CD4-positive, alpha-beta T cell (primary cell): ENCODE data around the gene MX2. TPM values are rescaled to one million over a fixed set of nuclear protein-coding genes. Genes with fewer than 3 reads are reported as not detected.
A peak's percentile ranks its signal among the peaks of the same experiment; 100 is the strongest.

Source experiments
- ATAC-seq: fragments of 200-7000 bp; cut with Tn5 transposase; one replicate; pipeline ENCODE4 v1.10.0; 2022; ENCODE audit warnings: mild to moderate bottlenecking; ENCODE audit not compliant: poor library complexity
- CTCF ChIA-PET: fragments of 350-600 bp; sonication (Branson Sonifier 250); formaldehyde crosslinking; loops from one replicate; lab custom pipeline; 2021; ENCODE audit warnings: antibody characterized with exemption, inconsistent platforms; lab: Charles Lee
- POLR2A ChIA-PET: fragments of 350-600 bp; sonication (Branson Sonifier 250); formaldehyde crosslinking; loops from one replicate; lab custom pipeline; 2021; ENCODE audit warnings: antibody characterized with exemption, inconsistent platforms; lab: Charles Lee
- DNase-seq, 14 experiments: peaks; one replicate each; pipeline ENCODE4 v3.0.0-alpha.2; 2013 to 2020; ENCODE audit warnings: mixed read lengths in 2 of 14
- H3K27ac ChIP-seq, 2 donors: one replicate each; pipeline versions ENCODE4 v1.5.1 to v1.7.0; 2013; ENCODE audit warnings: low read length in 2 of 2, low read depth in 1 of 2, mild to moderate bottlenecking in 1 of 2
- H3K27me3 ChIP-seq, 2 experiments: 1 replicate in 1 of 2; 2 replicates in 1 of 2; pipeline versions ENCODE4 v1.6.1 to v1.7.0; 2013; ENCODE audit warnings: low read length in 2 of 2, control low read depth in 1 of 2, mild to moderate bottlenecking in 1 of 2, moderate library complexity in 1 of 2; ENCODE audit not compliant: insufficient read depth in 2 of 2, control insufficient read depth in 1 of 2
- H3K36me3 ChIP-seq: one replicate; pipeline ENCODE4 v1.6.1; 2013; ENCODE audit warnings: low read length, control low read depth; ENCODE audit not compliant: insufficient read depth
- H3K4me1 ChIP-seq: one replicate; pipeline ENCODE4 v1.6.1; 2013; ENCODE audit warnings: low read length, control low read depth; ENCODE audit not compliant: insufficient read depth
- H3K4me3 ChIP-seq: one replicate; pipeline ENCODE4 v1.5.1; 2013; ENCODE audit warnings: mild to moderate bottlenecking, low read length, moderate library complexity
- H3K9me3 ChIP-seq, 2 experiments: 1 replicate in 1 of 2; 2 replicates in 1 of 2; pipeline versions ENCODE4 v1.6.1 to v1.7.0; 2013; ENCODE audit warnings: low read length in 2 of 2, mild to moderate bottlenecking in 2 of 2, control low read depth in 1 of 2, moderate library complexity in 1 of 2; ENCODE audit not compliant: control insufficient read depth in 1 of 2, insufficient read depth in 1 of 2
- H3K27ac Mint-ChIP-seq: one replicate; pipeline ENCODE4 v1.8.0; 2020; ENCODE audit warnings: mixed read lengths
- H3K27me3 Mint-ChIP-seq: one replicate; pipeline ENCODE4 v1.8.0; 2021; ENCODE audit warnings: mixed read lengths
- H3K36me3 Mint-ChIP-seq: one replicate; pipeline ENCODE4 v1.8.0; 2021; ENCODE audit warnings: low read depth, mixed read lengths
- H3K4me1 Mint-ChIP-seq: one replicate; pipeline ENCODE4 v1.8.0; 2021; ENCODE audit warnings: low read depth, mixed read lengths
- H3K4me3 Mint-ChIP-seq: one replicate; pipeline ENCODE4 v1.8.0; 2020; ENCODE audit warnings: mild to moderate bottlenecking, mixed read lengths
- H3K9me3 Mint-ChIP-seq: one replicate; pipeline ENCODE4 v1.8.0; 2020; ENCODE audit warnings: mixed read lengths
- intact Hi-C, 2 experiments: fragments of 100-400 bp; cut with DNase I in 1 of 2; cut with micrococcal nuclease in 1 of 2; formaldehyde crosslinking; loops; one replicate each; pipeline versions ENCODE4 v1.15.1 to v1.9.0; 2023 to 2025; cut with DNase I, micrococcal nuclease
- total RNA-seq, 174 experiments: library from RNA in 2 of 174; stranded (reverse) in 2 of 174; gene quantifications; one replicate each; pipeline ENCODE4 v1.2.3 and lab custom pipeline; 2021 to 2026
- TF ChIP-seq, protein P1 (sequence below): fragments of 200-600 bp; IDR thresholded peaks from one replicate; pipeline ENCODE4 v1.8.0; 2022; ENCODE audit warnings: antibody characterized with exemption, mild to moderate bottlenecking

The MX2 gene
- total RNA-seq, 2 experiments from 2014 or later, result 77.8 to 87.1 TPM

DNA sequence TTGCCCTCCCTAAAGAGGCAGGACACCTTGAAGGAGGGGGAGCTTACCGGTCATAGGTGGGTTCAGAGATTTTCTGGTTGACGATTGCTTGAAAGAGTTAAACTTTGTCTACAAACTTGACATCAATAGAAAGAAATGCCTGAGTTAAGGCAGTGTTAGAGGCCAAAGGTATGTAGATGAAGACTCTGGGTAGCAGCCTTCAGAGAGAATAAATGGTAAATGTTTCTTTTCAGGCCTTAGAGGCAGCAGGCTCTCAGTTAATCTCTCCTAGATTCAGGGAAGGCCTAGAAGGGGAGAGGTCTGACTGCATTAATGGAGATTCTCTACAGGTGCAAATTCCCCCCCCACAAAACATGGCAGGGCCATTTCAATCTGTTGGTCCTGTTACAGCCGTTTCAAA lies 91.9 kb downstream of the MX2 start:
- Histone ChIP-seq H3K36me3 (peaks cover 72% of the 10 kb centered on the region), H3K27me3 (no peaks in the 10 kb centered on the region), H3K4me1 (no peaks in the 10 kb centered on the region), H3K4me3 (no peak overlapping the region), H3K9me3 (no peaks in the 10 kb centered on the region), H3K27ac (no peak overlapping the region)
- ChIA-PET POLR2A (no interaction called here), CTCF (interaction anchor here (7.2 kb wide), 1 partner anchor 170 kb away, joined by 73 read pairs; no protein-coding TSS in a partner anchor)
- TF ChIP-seq, protein P1, sequence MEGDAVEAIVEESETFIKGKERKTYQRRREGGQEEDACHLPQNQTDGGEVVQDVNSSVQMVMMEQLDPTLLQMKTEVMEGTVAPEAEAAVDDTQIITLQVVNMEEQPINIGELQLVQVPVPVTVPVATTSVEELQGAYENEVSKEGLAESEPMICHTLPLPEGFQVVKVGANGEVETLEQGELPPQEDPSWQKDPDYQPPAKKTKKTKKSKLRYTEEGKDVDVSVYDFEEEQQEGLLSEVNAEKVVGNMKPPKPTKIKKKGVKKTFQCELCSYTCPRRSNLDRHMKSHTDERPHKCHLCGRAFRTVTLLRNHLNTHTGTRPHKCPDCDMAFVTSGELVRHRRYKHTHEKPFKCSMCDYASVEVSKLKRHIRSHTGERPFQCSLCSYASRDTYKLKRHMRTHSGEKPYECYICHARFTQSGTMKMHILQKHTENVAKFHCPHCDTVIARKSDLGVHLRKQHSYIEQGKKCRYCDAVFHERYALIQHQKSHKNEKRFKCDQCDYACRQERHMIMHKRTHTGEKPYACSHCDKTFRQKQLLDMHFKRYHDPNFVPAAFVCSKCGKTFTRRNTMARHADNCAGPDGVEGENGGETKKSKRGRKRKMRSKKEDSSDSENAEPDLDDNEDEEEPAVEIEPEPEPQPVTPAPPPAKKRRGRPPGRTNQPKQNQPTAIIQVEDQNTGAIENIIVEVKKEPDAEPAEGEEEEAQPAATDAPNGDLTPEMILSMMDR, result no peak
- ATAC-seq (no peak), DNase-seq (peak in 1 of 14 experiments; percentile 6)
- Mint-ChIP-seq H3K9me3 (no peaks in the 10 kb centered on the region), H3K27ac (peak overlapping the region; percentile 39), H3K4me1 (peaks cover 4% of the 10 kb centered on the region), H3K27me3 (no peaks in the 10 kb centered on the region), H3K4me3 (no peak overlapping the region), H3K36me3 (peaks cover 97% of the 10 kb centered on the region)
- intact Hi-C loops, result no loop called here

DNA sequence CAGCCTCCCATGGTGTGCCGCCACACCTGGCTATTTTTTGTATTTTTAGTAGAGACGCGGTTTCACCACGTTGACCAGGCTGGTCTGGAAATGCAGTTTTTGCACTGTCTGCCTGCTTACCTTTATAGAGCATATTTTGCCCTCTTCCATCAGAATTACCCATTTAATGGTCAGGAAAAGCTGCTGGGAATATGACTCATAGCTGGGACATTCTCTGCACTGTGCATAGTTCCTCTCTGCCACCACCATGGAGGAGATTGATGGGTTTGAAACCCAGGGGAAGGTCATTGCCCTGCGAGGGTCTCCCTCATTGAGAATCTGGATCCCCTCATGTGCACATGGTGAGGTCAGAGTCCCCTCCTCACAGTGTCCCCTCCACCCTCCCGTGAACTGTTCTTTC lies 96.3 kb downstream of the MX2 start:
- Mint-ChIP-seq H3K9me3 (no peaks in the 10 kb centered on the region), H3K27ac (no peak overlapping the region), H3K4me1 (peaks cover 5% of the 10 kb centered on the region), H3K36me3 (peaks cover 67% of the 10 kb centered on the region), H3K4me3 (no peak overlapping the region), H3K27me3 (no peaks in the 10 kb centered on the region)
- intact Hi-C loops, result no loop called here
- H3K36me3 ChIP-seq, result peaks cover 44% of the 10 kb centered on the region
- no peak for ATAC-seq
- TF ChIP-seq, protein P1, result no peak
- H3K4me1 ChIP-seq, result no peaks in the 10 kb centered on the region
- POLR2A ChIA-PET, result interaction anchor here (1.5 kb wide), 1 partner anchor 96 kb away, joined by 3 read pairs; no protein-coding TSS in a partner anchor
- CTCF ChIA-PET, result interaction anchor here (7.2 kb wide), 1 partner anchor 174 kb away, joined by 73 read pairs; no protein-coding TSS in a partner anchor
- no peak overlapping the region for H3K4me3 ChIP-seq
- no peak overlapping the region for H3K27ac ChIP-seq
- H3K27me3 ChIP-seq, result no peaks in the 10 kb centered on the region
- H3K9me3 ChIP-seq, result no peaks in the 10 kb centered on the region
- DNase-seq, result no peak

DNA sequence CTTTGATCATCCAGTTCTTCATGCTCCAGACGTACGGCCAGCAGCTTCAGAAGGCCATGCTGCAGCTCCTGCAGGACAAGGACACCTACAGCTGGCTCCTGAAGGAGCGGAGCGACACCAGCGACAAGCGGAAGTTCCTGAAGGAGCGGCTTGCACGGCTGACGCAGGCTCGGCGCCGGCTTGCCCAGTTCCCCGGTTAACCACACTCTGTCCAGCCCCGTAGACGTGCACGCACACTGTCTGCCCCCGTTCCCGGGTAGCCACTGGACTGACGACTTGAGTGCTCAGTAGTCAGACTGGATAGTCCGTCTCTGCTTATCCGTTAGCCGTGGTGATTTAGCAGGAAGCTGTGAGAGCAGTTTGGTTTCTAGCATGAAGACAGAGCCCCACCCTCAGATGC lies 96.7 kb downstream of the MX2 start:
- ATAC-seq (no peak), DNase-seq (no peak)
- H3K27me3 Mint-ChIP-seq, result no peaks in the 10 kb centered on the region
- Histone ChIP-seq H3K27ac (no peak overlapping the region), H3K27me3 (no peaks in the 10 kb centered on the region), H3K36me3 (peaks cover 42% of the 10 kb centered on the region), H3K4me3 (no peak overlapping the region), H3K4me1 (no peaks in the 10 kb centered on the region), H3K9me3 (no peaks in the 10 kb centered on the region)
- H3K9me3 Mint-ChIP-seq, result no peaks in the 10 kb centered on the region
- H3K27ac Mint-ChIP-seq, result no peak overlapping the region
- H3K36me3 Mint-ChIP-seq, result peaks cover 62% of the 10 kb centered on the region
- H3K4me3 Mint-ChIP-seq, result no peak overlapping the region
- intact Hi-C loops, result no loop called here
- peaks cover 5% of the 10 kb centered on the region for H3K4me1 Mint-ChIP-seq
- ChIA-PET CTCF (interaction anchor here (7.2 kb wide), 1 partner anchor 175 kb away, joined by 73 read pairs; no protein-coding TSS in a partner anchor), POLR2A (interaction anchor here (1.5 kb wide), 1 partner anchor 96 kb away, joined by 3 read pairs; no protein-coding TSS in a partner anchor)
- TF ChIP-seq, protein P1, result no peak

Other genes starting within 250 kb of the MX2 start
- gene BACE2, start 193.9 kb upstream of the MX2 start, total RNA-seq, result under 1 TPM in 1 of 2 experiments, not detected in 1; 0.16 TPM
- not detected for gene FAM3B, start 45.2 kb upstream of the MX2 start, total RNA-seq
- gene MX1, start 64.2 kb downstream of the MX2 start, total RNA-seq, result 10 to 100 TPM; 82.3 to 86.3 TPM
- gene TMPRSS2, start 146.1 kb downstream of the MX2 start, total RNA-seq, result not detected